ENCODE results near the gene MSMP. TPM values are rescaled to one million over a fixed set of nuclear protein-coding genes. Genes with fewer than 3 reads are reported as not detected.
A peak's percentile ranks its signal among the peaks of the same experiment; 100 is the strongest.

Gene MSMP
- total RNA-seq, 4 donors from 2014 or later: 1.3 TPM; not detected in 3

GRCh38 chr9:35728041-35728971 lies 25.8 kb downstream of the MSMP start:
- intact Hi-C loops (cut with DNase I): loop anchor here (2.0 kb wide), 2 partner anchors 38 to 70 kb away; partner anchors contain the start of genes CCDC107 and RMRP
- H3K27ac ChIP-seq (replicated peaks in 1 of 4): peak overlapping the region; percentile 97 to 99 (median 99)
- peak; percentile 96 for DNase-seq (ENCODE audit: extremely low spot score)
- H3K36me3 ChIP-seq: peaks cover 23 to 37% (median 28%) of the 10 kb centered on the region in 4 donors
- no peaks in the 10 kb centered on the region for H3K27me3 ChIP-seq
- H3K4me3 ChIP-seq: peak overlapping the region; percentile 81 to 96 (median 86)
- H3K4me1 ChIP-seq: peaks cover 53 to 71% (median 69%) of the 10 kb centered on the region in 4 donors
- no peaks in the 10 kb centered on the region for H3K9me3 ChIP-seq
- TF ChIP-seq, protein P1, sequence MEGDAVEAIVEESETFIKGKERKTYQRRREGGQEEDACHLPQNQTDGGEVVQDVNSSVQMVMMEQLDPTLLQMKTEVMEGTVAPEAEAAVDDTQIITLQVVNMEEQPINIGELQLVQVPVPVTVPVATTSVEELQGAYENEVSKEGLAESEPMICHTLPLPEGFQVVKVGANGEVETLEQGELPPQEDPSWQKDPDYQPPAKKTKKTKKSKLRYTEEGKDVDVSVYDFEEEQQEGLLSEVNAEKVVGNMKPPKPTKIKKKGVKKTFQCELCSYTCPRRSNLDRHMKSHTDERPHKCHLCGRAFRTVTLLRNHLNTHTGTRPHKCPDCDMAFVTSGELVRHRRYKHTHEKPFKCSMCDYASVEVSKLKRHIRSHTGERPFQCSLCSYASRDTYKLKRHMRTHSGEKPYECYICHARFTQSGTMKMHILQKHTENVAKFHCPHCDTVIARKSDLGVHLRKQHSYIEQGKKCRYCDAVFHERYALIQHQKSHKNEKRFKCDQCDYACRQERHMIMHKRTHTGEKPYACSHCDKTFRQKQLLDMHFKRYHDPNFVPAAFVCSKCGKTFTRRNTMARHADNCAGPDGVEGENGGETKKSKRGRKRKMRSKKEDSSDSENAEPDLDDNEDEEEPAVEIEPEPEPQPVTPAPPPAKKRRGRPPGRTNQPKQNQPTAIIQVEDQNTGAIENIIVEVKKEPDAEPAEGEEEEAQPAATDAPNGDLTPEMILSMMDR (IDR thresholded peaks at IDR 0.05): no peak
- peak; percentile 71 for TF ChIP-seq EP300 (IDR thresholded peaks at IDR 0.05)
- peak; percentile 87 for TF ChIP-seq POLR2A (IDR thresholded peaks at IDR 0.05; ENCODE audit: low read depth)
- TF ChIP-seq POLR2AphosphoS5 (IDR thresholded peaks at IDR 0.05): peak in 1 of 2 donors; percentile 90
- WGBS: 8% methylated on average over 10 of the region's 10 CpGs

- H3K4me1 ChIP-seq: peaks cover 49 to 66% (median 66%) of the 10 kb centered on the region in 4 donors
- peak overlapping the region; percentile 97 to 99 (median 99) for H3K27ac ChIP-seq (replicated peaks in 1 of 4)
- peaks cover 30 to 44% (median 34%) of the 10 kb centered on the region in 4 donors for H3K36me3 ChIP-seq
- TF ChIP-seq POLR2A (IDR thresholded peaks at IDR 0.05; ENCODE audit: low read depth): no peak
- TF ChIP-seq POLR2AphosphoS5 (IDR thresholded peaks at IDR 0.05): no peak
- TF ChIP-seq EP300 (IDR thresholded peaks at IDR 0.05): no peak
- TF ChIP-seq, protein P1 (IDR thresholded peaks at IDR 0.05): no peak
- peak overlapping the region; percentile 81 to 96 (median 86) for H3K4me3 ChIP-seq
- no peaks in the 10 kb centered on the region for H3K9me3 ChIP-seq
- intact Hi-C loops (cut with DNase I): loop anchor here (2.0 kb wide), 2 partner anchors 37 to 69 kb away; partner anchors contain the start of genes CCDC107 and RMRP
- no peaks in the 10 kb centered on the region for H3K27me3 ChIP-seq
- 14% methylated on average over 5 of the region's 5 CpGs for WGBS
- no peak for DNase-seq (ENCODE audit: extremely low spot score)
Observed at GRCh38 chr9:35727676-35728040, 26.4 kb downstream of the MSMP start.

DNA sequence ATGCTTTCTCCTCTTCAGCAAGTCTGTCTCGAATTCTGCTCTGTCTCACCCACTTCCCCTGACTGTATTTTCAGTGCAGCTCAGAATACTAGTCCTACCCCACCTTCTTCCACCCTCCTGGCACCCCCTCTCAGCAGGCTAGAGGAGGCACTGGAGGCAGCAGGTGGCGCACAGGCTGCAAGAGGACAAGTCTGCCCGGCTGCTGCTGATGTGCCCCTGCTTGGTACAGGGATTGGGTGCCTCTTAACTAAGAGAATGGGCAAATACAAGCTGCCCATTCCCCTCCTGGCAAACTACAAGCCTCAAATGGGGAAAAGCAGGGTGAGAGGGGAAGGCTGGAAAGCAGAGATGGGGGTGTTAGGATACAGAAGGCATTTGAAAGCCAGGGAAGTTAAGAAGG lies 27.1 kb downstream of the MSMP start:
- H3K4me1 ChIP-seq: peaks cover 49 to 68% (median 67%) of the 10 kb centered on the region in 4 donors
- TF ChIP-seq POLR2A (IDR thresholded peaks at IDR 0.05; ENCODE audit: low read depth) (no peak), POLR2AphosphoS5 (IDR thresholded peaks at IDR 0.05) (peak in 1 of 2 donors; percentile 73)
- TF ChIP-seq, protein P1 (IDR thresholded peaks at IDR 0.05): peak; percentile 32 to 39 (median 37)
- WGBS: 13% methylated on average over 3 of the region's 3 CpGs
- H3K9me3 ChIP-seq: no peaks in the 10 kb centered on the region
- peaks cover 37 to 51% (median 42%) of the 10 kb centered on the region in 4 donors for H3K36me3 ChIP-seq
- peak overlapping the region; percentile 97 to 99 (median 99) for H3K27ac ChIP-seq (replicated peaks in 1 of 4)
- H3K27me3 ChIP-seq: no peaks in the 10 kb centered on the region
- intact Hi-C loops (cut with DNase I): no loop called here
- DNase-seq (ENCODE audit: extremely low spot score): no peak
- H3K4me3 ChIP-seq: peak overlapping the region; percentile 81 to 96 (median 86)

DNA sequence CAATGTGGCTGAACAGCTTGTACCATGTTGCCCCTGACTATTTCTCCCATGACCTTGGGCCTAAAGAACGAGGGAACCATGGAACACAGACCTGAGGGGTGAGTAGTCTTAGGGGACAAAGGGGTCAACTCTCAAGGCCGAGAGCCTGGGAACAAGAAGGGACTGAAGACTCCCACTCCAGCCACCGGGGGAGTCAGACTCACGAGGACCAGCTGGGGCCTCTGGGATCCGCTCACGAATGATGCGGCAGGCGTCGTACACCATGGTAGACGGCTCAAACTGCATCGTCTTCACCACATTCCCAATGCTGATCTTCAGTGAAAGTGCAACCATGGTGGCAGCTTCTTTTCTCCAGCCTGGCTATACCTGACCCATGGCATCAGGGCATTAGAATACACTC lies 28.7 kb downstream of the MSMP start:
- DNase-seq (ENCODE audit: extremely low spot score): no peak
- TF ChIP-seq EP300 (IDR thresholded peaks at IDR 0.05) (no peak), POLR2AphosphoS5 (IDR thresholded peaks at IDR 0.05) (no peak), POLR2A (IDR thresholded peaks at IDR 0.05; ENCODE audit: low read depth) (no peak)
- H3K4me3 ChIP-seq: no peak overlapping the region
- intact Hi-C loops (cut with DNase I): no loop called here
- H3K27ac ChIP-seq (replicated peaks in 1 of 4): peak overlapping the region; percentile 97 to 99 (median 99)
- no peaks in the 10 kb centered on the region for H3K27me3 ChIP-seq
- H3K9me3 ChIP-seq: no peaks in the 10 kb centered on the region
- WGBS: 89% methylated on average over 11 of the region's 11 CpGs
- H3K4me1 ChIP-seq: peaks cover 41 to 59% (median 58%) of the 10 kb centered on the region in 4 donors
- H3K36me3 ChIP-seq: peaks cover 53 to 67% (median 57%) of the 10 kb centered on the region in 4 donors

GRCh38 chr9:35723908-35724307 lies 30.2 kb downstream of the MSMP start:
- Histone ChIP-seq H3K9me3 (no peaks in the 10 kb centered on the region), H3K36me3 (peaks cover 67 to 81% (median 72%) of the 10 kb centered on the region in 4 donors), H3K4me1 (peaks cover 26 to 44% (median 44%) of the 10 kb centered on the region in 4 donors), H3K27me3 (no peaks in the 10 kb centered on the region), H3K27ac (replicated peaks in 1 of 4) (peak overlapping the region; percentile 97 to 99 (median 99)), H3K4me3 (no peak overlapping the region)
- WGBS: 87% methylated on average over 8 of the region's 8 CpGs
- TF ChIP-seq POLR2A (IDR thresholded peaks at IDR 0.05; ENCODE audit: low read depth) (no peak), POLR2AphosphoS5 (IDR thresholded peaks at IDR 0.05) (no peak), EP300 (IDR thresholded peaks at IDR 0.05) (no peak)
- TF ChIP-seq, protein P1 (IDR thresholded peaks at IDR 0.05): no peak
- DNase-seq (ENCODE audit: extremely low spot score): no peak
- intact Hi-C loops (cut with DNase I): no loop called here

Data from esophagus muscularis mucosa (tissue), 4 donors.